Amygdala (tissue), 56 donors: ENCODE measurements around the gene TINAGL1.

ENCODE experiments used
- DNase-seq, 56 donors: peaks; one replicate each; lab custom pipeline; 2025; lab: John Stamatoyannopoulos, UW

TINAGL1 gene

DNA sequence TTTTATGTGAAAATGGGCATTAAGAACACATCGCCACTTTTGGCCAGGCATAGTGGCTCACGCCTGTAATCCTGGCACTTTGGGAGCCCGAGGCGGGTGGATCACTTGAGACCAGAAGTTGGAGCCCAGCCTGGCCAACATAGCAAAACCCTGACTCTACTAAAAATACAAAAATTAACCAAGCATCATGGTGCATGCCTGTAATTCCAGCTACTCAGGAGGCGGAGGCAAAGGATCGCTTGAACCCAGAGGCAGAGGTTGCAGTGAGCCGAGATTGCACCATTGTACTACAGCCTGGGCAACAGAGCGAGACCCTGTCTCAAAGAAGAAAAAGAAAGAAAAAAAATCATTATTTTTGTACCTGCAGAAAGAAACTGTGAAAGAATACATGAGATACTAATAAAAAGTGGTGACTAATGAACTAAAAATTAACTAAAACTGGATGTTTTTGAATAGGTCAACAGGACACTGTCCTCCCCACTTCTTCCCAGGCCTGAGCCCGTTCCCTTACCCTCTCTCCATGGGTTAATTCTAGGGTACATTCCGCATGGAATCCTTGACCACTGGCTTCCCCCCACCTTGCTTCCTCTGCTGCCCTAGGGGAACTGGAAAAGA is 8.3 kb upstream of the TINAGL1 start:
- DNase-seq = no peak

DNA sequence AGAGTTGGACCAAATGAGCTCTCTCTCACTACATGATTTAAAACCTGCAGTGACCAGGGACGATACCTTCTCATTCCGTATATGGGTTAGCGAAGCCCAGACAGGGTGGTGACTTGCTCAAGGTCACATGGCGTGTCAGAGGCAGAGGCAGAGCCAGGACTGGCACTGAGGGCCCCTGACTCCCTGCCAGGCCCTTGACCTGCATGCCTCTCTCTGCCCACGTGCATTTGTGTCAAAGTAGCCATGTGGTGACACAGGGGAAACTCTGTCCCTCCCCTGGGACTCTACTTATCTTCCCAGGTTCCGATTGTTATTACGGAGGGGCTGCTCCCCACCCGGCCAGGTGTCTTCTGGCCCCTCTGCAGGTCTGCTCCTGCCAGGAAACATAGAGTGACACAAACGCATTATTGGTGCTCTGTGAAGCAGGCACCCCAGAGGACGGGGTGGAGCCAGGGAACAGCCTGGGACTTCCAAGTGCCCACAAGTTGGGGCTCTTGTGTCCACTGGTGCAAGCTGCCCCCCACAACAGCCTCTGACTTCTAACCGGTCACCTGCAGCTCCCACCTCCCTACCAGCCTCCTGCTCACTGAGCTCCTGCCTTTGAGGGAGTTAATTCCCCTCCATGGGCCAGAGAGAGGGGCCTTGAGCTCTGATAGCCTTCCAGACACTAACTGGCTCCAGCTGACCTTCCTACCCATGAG is 7.3 kb upstream of the TINAGL1 start:
- no peak for DNase-seq

DNA sequence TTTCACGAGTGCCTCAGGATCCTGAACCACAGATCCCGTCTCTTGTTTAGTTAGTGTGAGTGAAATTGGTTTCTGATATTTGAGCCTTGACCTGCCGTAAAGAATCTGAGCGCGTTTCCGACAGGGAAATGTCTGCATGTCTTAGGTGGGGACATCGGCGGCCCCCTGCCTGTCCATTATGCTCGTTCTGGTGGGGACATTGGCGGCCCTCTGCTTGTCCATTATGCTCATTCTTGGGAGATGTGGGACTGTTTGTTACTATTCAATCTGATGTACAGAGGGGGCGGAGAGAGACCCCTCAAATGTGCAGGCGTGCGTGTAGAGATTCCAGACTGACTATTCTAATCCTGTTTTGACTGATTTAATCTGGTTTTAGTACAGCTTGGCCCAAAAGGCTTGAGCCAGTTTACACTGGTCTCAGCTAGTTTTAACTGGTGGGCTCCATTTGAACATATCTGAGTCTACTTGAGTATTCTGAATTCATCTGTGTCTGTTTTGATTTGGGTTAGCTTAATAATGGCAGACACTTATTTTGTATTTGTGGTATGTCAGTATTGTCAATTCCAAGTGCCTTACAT is 6.6 kb upstream of the TINAGL1 start:
- no peak for DNase-seq

DNA sequence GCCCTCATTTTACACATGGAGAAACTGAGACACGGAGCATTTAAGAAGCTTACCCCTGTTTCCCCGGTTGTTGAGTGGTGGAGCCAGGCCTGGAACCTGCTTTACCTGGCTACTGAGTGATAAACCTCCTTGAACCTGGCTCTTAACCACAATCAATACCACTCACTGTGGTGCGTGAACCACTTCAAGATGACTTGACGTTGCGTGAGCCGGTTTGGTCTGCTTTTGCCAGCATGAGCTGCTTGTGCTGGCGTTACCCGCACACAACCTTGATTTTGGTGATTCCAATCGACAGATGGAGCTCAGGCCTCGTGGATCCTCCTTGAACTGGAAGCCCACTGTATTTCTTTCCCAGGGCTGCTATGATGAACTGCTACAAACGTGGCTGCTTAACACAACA is 6.1 kb upstream of the TINAGL1 start:
- no peak for DNase-seq

DNA sequence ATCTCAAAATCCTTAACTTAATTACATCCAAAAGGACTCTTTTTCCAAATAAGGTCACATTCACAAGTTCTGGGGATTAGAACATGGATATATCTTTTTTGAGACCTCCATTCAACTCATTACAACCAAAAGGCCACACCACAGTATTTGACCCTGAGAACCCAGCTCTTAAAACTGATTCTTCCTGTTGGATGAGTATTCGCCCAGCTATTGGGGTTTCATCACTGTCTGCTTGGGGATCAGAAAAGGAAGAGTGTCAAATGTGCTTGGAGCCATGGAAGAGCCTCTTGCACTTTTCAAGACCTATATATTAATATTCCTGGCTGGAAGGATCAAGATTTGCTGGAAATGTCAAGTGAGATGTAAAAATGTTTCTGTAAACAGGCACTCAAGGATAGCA is 5.4 kb upstream of the TINAGL1 start:
- DNase-seq = no peak

DNA sequence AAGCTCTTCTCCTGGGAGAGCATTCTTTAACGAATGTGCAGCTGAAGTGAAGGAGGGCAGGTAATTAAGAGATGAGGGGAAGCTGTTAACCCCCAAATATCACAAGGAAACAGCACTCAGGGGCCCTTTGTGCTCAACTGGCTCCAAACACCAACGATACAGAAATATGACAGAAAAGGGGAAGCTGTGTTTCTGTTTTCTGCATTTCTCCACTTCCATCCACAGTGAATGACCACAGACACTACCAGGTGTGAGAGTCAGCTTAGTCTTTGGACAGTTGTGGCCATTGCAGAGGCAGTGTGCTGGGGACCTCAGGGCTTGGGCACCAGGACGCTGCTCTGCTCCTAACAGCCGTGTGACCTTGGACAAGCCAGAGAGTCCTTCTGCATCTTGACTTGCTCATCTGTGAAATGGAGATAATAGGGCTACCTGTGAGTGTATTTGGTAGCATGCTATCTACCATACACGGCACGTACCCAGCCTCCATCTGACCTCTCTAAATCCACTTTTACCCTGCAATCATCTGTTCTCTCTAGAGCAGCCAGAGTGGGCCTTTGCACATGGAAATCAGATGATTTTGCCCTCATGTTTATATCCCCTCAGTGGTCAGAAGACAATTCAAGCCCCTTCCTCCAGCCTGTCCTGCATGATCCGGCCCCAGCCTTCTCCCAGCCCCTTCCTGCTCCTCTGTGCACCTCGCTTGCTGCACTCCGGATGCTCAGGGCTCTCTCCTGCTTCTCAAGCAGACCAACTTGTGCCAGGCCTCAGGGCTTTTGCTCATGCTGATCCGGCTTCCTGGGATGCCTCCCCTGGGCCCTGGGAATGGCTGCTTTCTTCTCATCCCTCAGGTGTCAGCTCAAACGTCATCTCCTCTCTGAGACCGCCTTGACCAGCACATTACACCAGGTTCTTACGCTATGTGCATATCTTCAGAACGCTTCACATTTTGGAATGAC is 4.7 kb upstream of the TINAGL1 start:
- DNase-seq = no peak

DNA sequence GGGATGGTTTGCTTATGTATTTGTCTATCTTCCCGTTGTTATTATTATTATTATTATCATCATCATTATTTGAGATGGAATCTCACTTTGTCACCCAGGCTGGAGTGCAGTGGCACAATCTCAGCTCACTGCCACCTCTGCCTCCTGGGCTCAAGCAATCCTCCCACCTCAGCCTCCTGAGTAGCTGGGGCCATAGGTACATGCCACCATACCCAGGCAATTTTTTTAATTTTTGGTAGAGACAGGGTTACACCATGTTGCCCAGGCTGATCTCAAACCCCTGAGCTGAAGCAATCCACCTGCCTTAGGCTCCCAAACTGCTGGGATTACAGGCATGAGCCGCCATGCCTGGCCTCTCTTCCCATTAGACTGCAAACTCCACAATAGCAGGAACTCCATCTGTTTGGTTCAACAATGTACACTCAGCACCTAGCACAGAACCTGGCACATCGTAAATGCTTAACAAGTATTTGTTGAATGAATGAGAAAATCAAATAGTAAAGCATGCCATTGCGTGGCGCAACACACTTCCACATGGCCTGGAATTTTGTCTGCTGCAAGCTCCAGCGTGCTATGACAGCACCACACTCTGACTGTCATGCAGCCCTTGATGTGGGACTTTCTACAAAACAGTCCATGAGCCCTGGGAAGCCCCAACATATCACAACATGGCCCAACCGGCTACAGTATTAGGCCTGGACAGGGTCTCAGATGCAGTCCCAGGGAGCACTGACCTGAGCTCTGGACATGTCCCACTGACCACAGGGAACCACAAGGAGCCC is 3.8 kb upstream of the TINAGL1 start:
- DNase-seq = no peak

DNA sequence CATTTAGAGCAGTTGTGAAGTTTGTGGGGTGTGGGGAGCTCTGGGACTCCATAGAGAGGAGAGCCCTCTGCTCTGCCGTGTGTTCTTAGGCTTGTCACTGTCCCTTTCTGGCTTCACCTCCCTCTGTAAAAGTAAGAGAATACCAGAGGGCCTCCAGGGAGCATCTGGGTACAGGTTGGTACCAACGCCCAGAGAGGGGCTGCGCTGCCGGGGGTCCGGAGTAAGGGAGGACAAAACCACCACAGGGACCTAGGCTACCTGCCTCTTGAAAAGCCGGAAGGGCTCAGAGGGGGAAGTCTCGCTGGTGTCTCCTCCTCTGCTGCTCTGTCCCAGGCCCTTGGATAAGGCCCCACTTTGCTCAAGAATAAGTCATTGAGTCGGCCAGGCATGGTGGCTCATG is 3.1 kb upstream of the TINAGL1 start:
- DNase-seq = no peak

DNA sequence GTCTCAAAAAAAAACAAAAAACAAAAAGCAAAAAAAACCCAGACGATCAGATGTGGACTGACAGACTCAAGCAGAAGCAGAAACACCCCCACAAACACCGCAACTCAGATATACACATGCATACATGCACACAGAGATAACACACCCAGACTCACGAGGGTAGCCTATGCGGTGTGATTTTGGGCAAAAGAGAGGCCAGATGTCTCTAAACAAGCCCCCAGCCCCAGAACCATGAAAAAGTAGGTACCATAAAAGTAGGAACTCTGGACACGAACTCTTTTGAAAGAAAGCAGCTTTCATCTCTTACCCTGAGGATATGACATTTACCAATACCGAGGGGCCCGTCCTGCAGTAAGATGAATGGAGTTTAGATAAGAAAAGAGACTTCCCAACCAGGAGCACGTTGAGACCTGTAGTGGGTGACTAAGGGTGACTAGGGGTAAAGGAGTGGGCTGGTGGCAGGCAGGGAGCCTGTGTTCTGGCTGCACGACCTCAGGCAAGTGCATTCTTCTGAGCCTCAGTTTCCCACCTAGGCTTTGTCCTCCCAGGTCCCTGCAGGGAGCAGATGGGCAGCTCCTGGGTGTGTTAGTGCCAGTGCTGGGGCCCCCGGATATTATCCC is 1.5 kb upstream of the TINAGL1 start:
- no peak for DNase-seq

DNA sequence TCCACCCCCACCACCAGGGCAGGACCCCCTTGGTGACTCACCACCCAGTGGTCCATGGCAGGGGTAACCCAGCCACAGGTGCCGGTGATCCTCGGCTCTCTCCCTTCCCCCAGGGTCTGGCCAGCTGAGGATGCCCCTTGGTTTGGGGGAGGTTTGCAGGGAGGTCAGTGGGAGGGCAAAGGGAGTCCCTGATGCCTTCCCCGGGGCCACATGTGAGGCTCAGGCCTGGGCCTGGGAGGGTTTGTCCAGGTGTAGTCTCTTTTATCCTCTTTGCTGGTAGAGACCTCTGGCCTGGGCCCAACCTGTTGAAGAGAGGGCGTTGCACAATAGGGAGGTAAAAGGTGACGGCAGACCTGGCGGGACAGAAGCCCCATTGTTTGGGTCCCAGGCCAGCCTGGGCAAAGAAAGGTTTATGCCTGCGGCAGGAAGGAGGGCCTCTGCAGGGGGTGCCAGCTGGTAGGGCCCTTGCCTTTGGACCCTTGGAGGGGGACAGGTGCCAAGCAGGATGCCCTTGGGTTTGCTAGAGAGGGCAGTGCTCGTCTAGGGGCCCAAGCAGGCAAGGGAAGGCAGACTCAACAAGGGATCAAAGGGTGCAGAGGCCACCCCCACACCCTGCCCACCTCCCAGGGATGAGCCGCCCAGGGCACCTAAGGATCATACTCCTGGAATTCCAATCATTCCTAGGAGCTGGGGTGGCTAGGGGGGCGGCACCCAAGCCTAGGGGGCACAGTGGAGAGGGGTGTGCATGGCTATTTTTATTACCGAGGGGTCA is 760 bp upstream of the TINAGL1 start:
- no peak for DNase-seq

DNA sequence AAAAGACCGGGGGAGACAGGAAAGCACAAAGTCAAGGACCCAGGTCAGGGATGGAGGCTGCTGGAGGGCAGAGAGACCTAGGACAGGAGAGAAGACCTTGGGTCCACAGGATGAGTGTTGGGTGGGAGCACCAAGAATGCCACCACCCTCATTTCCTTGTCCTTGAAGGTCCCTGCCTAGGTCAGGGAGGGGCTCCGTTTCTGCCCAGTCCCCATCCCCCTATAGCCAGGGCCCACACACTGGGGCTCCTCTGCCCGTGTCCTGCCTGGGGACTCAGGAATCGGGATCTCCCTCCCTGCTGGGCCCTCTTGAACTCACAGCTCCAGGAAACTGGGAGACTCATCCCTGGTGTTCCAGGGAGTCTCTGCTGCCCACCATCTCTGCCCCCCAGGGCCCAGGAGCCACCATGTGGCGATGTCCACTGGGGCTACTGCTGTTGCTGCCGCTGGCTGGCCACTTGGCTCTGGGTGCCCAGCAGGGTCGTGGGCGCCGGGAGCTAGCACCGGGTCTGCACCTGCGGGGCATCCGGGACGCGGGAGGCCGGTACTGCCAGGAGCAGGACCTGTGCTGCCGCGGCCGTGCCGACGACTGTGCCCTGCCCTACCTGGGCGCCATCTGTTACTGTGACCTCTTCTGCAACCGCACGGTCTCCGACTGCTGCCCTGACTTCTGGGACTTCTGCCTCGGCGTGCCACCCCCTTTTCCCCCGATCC is 584 bp downstream of the TINAGL1 start:
- no peak for DNase-seq

DNA sequence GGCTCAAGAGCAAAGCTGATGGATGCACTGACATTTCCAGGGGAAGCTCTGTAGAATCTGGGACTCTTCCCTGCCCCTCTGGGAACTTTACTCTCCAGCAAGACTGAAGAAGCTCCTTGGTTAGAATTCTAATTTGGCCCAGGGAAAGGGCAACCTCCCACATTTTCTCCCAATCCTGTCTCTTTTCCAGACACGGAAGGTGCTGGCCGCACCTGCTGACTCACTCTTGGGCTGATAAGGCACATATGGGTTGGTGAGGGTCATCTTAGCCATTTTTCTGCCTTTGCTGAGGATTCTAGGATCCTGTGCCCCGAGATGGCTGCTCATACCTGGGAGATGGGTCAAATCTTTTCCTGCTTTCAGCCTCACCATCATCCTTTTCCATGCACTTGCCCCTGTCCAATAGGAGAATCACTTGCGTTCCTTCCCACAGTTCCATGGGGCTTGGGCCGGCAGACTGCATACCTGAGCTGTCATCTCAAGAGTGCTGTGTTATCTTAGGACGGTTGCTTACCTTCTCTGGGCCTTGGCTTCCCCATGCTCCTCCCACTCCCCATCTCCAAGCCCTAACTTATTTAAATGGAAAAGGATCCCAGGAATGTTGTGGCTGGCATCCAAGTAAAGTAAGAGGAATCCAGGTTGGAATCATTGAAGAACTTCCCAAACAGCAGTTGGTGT is 1.3 kb downstream of the TINAGL1 start:
- DNase-seq = no peak

DNA sequence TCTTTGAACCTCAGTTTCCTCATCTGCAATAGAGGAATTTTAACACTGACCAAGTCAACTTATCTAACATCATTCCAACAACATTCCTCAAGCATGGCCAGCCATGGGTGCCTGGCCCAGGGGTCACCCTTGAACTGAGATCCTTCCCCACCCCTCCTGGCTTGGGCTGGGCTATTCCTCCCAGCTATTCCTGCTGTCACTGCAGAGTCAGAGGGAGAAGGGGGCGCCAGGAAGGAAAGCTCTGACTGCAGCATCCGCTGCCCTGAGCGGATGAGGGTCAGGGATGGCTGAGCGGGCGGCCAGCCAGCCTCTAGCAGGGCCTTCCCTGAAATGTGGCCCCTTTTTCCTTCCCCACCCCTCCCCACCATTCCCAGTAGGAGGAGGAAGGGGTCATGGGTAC is 3.1 kb downstream of the TINAGL1 start:
- no peak for DNase-seq

DNA sequence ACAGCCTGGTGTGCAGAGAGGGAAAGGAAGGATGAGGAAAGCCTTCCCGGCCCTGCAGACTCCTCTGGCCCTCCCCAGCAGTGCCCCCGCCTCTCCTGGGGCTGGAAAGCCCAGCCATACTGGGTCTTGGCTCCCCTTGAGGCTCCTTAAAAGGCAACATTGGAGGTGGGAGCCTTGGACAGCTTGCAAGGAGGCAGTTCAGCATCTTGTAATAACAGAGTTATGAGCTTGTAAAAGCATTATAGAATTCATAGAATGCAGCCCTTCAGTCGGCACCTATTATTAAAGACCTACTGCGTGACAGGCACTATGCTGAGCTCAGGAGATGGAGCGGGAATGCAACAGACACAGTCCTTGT is 4.2 kb downstream of the TINAGL1 start:
- no peak for DNase-seq

DNA sequence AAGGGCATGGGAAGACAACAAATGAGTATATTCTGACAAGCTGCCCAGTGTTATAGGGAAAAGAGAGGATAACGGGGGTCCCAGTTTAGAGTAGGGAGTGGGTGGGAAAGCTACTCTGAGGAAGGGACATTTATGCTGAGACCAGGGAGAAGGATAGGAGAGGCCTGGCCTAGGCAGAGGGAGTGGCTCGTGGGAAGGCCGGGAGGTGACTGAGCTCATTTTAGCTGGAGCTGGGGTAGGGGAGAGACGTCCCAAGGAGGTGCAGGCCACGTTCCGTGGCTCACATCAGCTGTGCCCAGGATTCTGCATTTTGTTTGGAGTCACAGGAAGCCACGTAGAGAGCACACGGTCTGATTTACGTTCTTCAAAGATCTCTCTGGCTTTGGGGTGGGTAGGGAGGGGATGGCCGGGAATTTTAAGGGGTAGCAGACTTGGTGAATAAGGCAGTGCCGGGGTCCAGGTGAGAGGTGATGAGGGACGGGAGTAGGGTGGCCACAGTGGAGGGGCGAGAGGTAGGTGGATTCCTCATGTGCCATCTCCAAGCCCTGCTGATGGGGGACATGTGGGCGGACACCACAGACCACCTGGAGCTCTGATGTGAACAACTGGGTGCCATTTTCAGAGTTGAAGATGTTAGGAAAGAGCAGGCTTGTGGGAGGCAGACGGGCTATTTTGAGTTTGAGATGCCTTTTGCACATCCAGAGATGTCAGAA is 4.7 kb downstream of the TINAGL1 start:
- DNase-seq = no peak

DNA sequence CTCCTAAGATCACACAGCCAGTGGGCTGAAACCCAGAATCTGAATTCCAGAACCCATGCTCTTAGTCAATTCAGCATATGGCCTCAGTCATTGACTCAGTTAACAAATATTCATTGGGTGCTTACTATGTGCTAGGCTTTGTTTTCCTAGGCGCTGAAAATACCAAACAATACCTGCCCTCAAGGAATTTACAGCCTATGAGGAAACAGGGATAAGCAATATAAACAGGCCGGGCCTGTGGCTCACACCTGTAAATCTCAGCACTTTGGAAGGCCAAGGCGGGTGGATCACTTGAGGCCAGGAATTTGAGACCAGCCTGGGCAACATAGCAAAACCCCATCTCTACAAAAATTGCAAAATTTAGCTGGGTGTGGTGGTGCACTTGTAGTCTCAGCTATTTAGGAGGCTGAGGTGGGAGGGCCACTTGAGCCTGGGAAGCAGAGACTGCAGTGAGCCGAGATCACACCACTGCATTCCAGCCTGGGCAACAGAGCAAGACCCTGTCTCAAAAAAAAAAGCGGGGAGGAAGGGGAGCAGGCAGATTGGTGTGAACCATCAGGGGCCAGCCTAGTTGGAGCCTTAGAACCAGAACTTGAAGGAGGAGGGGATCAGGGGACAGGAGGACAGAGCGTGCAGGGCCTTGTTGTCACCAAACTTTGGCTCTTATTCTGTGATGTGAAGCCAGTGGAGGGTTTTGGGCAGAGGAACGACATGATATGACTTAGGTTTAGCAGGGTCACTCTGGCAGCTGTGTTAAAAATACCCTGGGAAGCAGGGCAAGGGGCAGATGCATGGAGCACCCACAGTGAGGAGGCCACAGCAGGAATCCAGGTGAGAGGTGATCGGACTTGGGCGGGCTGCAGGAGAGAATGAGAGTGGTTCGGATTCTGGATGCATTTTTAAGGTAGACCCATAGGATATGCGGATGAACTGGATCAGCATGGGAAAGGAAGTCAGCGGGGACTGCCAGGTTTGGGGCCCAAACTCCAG is 5.8 kb downstream of the TINAGL1 start:
- no peak for DNase-seq
